GM21737 (cell line): ENCODE data around the gene TMEM125.

ENCODE experiments used
- ATAC-seq: cut with Tn5 transposase; IDR thresholded peaks from one replicate; pipeline ENCODE4 v1.9.1; 2021; ENCODE audit warnings: mild to moderate bottlenecking, moderate library complexity; ENCODE audit not compliant: unreplicated experiment

Gene TMEM125

GRCh38 chr1:43269627-43270375 is at the start of gene TMEM125:
TMEM125 (plus strand) TSS chr1:43269983; CDS start chr1:43272723, 2,740 bp downstream.
- no peak for ATAC-seq

DNA sequence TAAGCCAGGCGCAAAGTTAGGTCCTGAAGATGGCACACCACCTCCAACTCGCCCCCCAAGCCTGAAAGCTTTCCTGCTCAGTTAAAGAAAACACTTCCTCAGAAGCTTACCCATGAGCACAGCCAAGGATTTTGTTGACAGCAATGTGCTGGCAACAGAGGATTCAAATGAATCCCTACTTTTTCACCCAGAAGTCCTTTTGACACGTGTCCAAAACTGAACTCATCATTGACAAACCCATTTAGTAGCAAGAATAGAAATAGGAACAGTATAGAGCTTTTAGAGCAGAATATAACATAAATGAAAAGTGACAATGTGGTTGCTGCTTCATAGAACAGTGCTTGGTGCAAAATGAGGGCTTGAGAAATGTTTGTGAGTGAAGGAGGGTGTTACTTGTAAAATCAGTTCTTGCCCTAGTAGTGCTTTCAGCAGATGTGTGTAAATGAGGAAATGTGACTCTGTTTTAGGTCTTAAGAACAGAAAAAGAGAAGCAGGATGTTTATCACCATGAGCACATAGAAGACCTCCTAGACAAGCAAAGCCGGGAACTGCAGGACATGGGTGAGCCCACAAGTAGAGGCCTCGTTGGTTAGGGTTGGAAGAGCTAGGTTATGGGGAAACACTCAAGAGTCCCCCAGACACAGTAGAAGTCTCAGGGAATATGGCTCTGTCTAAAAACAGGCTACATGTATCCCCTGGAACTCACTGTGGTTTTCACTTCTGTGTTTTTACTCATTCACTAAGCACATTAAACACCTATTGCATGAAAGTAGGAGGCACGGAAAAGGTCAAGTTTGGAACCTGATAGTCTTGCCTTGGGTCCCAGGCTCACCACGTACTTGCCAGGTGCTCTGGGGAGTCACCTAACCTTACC is 48.6 kb upstream of the TMEM125 start:
- ATAC-seq = peak; percentile 72

DNA sequence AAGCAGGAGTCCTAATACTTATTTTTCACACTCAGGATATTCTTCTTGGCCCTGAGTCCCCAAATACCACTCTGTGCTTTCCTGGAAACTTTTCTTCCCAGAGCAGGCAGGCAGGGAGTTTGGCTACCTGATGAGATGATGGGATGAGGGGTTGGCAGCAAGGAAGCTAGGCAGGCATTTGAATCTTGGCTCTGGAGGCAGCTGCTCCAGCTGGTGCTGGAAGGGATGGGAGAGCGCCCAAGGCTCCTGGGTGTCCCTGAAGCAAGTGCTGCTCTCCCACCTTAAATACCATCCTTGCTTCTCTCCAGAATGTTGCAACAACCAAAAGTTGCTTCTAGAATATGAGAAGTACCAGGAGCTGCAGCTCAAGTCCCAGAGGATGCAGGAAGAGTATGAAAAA is 48.0 kb upstream of the TMEM125 start:
- ATAC-seq = no peak

- ATAC-seq = no peak
Measured at GRCh38 chr1:43222879-43223278, 46.9 kb upstream of the TMEM125 start.

GRCh38 chr1:43225168-43225567 is 44.6 kb upstream of the TMEM125 start:
- ATAC-seq = no peak

DNA sequence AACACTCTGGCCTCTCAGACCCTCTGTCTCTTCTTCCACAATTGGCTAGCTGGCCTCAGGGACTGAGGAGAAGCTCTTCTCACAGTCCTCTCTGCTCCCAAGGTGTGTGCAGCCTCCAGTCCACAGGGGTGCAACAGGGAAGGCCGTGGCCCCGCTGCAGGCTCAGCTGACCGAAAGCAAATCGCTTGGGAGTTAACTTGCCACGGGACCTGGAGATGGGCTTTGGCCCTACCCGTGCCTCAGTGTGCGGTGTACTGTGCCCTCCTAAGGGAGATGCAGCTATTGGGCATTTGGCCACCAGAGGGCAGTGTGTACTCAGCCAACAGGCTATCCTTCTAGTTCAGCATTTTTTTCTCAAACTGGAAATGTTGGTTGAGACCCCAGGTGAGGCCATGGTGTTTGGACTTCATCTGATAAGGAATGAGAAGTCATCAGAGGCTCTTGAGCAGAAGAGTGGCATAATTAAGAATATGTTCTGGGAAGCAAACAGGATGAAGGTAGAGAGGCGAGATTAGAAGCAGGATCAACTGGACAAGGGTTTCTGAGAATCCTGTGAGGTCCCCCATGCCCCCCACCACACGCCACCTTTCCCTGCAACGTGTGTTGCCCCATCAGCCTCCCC is 42.5 kb upstream of the TMEM125 start:
- ATAC-seq = no peak

GRCh38 chr1:43229826-43230780 is 39.7 kb upstream of the TMEM125 start:
- no peak for ATAC-seq

DNA sequence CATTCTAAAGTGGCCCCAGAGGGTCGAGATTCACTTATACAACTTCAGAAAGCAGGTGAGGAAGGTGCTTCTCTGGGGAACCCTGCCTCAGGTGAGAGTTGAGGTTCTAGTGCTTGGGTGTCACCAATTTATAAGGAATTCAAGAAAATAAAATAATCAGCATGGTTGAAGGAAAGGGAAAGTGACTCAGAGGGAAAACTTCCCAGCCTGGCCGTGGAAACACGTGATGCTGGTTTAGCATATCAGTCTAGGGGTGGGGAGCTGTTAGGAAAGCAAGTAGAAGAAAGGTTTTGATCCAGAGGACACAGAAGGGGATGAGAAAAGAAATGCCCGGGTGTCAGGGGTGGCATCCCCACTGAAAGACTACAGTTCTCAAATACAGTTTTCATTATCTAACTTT is 37.7 kb upstream of the TMEM125 start:
- no peak for ATAC-seq

- no peak for ATAC-seq
Measured at GRCh38 chr1:43232482-43232881, 37.3 kb upstream of the TMEM125 start.

DNA sequence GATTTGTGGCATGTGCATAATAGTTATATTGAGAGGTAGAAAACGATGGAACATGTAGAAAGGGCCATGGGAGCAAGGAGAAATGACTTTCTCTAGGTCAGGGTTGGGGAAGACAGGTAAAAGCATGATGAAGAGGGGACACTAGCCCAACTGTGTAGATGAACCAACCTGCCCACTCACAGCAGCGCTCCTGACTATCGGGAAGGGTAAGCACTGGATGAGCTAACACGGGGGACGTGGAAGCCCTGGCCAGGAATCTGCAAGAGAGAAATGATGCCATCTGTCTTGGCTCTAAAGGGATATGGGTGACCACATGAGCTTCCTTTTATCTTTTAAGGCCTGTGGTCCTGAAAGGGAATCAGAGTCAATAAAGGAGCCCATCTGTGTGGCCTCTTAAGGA is 36.2 kb upstream of the TMEM125 start:
- ATAC-seq = no peak

GRCh38 chr1:43234267-43234666 is 35.5 kb upstream of the TMEM125 start:
- no peak for ATAC-seq

DNA sequence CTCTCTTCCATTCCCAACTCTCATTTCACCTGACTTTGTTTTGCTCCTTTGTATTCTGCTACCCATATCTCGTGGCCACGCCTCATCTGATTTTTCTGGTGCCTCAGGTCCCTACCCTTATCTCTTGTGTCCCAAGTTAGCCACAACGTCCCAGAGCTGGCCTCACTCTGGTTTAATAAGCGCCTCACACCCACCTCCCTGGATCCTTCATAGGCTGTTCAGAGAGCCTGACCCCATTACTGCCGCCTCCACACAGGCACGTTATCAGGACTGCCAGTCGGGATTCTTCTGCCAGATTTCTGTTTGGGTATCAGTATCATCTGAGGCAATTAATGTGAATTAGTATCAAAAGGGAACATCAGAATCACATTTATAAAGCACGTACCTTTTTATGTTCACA is 34.7 kb upstream of the TMEM125 start:
- ATAC-seq = no peak

DNA sequence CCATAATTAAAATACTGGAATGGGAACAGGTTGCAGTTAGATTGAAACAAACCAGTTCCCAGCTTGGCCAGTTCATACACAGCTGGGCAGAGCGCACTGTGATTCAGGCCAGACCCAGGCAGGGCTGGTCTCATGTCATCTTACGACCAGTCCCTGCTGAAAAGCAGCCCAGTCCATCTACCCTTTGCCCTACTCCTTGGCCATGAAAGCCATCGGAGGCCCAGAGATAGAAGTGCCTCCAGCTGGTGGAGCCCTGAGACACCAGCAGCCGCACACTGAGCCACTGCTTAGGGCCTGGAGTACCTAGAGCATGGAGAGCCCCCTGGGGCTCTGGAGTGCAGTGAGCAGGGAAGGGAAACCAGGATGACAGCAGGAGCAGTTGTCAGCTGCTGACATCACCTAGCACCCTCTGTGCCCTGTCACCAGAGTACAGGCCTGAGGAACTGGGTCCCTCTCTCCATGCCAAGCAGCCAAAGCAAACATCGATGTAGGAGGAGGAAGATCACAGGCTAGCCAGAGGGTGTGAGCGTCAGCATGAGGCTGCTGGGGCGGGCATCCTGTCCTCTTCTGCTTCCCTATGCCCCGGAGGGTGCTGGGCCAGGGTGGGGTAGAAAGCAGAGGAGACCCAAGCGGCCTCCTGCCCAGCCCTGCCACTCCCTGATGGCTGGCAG is 34.2 kb upstream of the TMEM125 start:
- ATAC-seq = no peak

DNA sequence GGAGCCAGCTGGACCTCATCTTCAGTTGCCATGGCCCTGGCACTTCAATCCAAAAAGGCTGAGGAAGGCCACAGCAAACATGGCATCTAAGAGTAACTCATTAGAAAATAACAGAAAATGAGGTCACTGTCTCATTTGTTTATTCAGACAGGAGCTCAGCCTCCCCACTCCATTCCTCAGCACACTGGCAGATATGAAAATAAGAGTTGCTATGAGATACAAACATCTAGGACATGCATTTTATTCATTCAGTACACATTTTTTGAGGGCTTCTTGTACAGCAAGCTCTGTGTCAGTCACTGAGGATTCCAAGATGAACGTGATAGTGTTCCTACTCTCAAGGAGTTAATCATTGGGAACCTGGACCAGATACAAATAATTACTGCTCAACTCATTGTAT is 32.7 kb upstream of the TMEM125 start:
- ATAC-seq = no peak

GRCh38 chr1:43238085-43238484 is 31.7 kb upstream of the TMEM125 start:
- ATAC-seq = no peak

- peak; percentile 36 for ATAC-seq
Measured at GRCh38 chr1:43238991-43239469, 30.8 kb upstream of the TMEM125 start.

DNA sequence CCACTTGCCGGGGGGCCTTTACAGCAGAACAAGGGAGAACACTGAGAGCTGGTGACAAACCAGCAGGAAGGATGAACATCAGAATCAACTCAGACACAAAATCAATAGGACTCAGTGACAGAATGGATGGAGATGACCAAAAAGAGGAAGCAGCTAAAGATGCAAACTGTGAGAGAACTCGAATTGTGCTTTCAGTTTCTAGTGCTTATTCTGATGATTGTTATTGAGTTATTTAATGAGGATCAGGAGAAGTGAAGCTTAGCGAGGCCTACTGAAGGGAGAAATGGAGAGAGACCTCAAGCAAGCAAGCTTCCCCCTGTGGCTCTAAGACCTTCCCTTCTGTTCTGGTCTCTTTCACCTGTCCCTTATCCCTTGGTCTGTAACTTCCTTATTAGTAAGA is 30.3 kb upstream of the TMEM125 start:
- ATAC-seq = peak; percentile 74

DNA sequence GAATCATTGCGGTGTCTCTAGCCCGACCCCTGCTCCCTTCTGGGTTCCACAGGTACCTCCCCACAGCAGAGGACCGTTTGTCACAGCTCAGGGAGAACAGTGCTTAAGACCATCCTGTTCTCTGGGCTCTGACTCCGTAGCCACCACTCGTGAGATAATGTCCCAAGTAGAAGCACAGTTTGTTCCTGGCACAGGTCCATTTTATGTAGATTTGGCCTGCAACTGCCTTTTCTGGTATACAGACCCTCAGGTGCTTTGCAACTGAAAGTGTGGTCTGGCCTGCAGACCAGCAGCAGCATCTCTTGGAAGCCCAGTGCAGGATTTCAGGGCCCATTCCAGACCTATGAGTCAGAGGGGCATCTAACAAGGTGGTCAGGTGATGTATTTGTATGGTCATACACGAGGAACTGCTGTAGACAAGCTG is 28.4 kb upstream of the TMEM125 start:
- no peak for ATAC-seq

DNA sequence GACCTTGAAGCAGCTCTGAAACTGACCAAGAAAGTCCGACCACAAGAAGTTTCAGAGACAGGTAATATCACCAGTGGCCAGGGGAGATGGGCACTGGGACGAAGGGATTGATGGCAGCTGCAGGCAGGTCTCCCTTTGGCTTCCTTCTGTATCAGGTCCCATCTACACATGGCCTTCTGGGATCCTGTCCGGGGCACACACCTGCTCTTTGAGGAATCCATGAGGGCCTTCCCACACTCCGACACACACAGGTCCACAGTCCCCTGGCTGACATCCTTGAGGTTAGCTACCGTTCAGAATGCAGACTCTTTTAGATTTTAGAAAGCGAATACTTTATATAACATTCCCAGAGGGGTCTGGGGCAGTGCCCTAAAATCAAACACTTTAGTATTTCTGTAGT is 26.5 kb upstream of the TMEM125 start:
- no peak for ATAC-seq
